AG04450 (cell line): ENCODE results near the gene ZMIZ2. TPM values are rescaled to one million over a fixed set of nuclear protein-coding genes. Genes with fewer than 3 reads are reported as not detected.

Experiments
- CTCF ChIA-PET: fragments of 300-600, 350-600 bp; formaldehyde crosslinking; extraction: SDS; loops from one replicate; lab custom pipeline; 2022; ENCODE audit warnings: antibody characterized with exemption, inconsistent platforms; lab: Charles Lee
- POLR2A ChIA-PET: fragments of 350-600 bp; formaldehyde crosslinking; extraction: SDS; loops from one replicate; lab custom pipeline; 2021; ENCODE audit warnings: antibody characterized with exemption, inconsistent platforms; lab: Yijun Ruan, JAX
- DNase-seq: peaks from one replicate; pipeline ENCODE4 v3.0.0-alpha.2; 2011; ENCODE audit warnings: low read depth, low spot score
- H3K27ac ChIP-seq: one replicate; pipeline ENCODE4 v1.5.1; 2012; ENCODE audit warnings: low read depth, low read length, control low read depth
- H3K27me3 ChIP-seq: one replicate; pipeline ENCODE4 v1.6.0; 2012; ENCODE audit warnings: low read length; ENCODE audit not compliant: control insufficient read depth, insufficient read depth
- H3K4me3 ChIP-seq: 2 replicates; pipeline ENCODE4 v1.5.1; 2011; ENCODE audit warnings: mild to moderate bottlenecking, low read depth, low read length, control low read depth
- H3K9me3 ChIP-seq: 2 replicates; pipeline ENCODE4 v1.5.1; 2012; ENCODE audit warnings: low read length; ENCODE audit not compliant: control insufficient read depth, insufficient read depth
- CTCF ChIP-seq: IDR thresholded peaks from 2 replicates; pipeline ENCODE4 v1.5.1; 2011; ENCODE audit warnings: low read depth, low read length, control low read depth, inconsistent platforms
- polyA plus RNA-seq: library from polyadenylated mRNA; depleted of rRNA; stranded (reverse); fragments of >200 nt; gene quantifications from 2 replicates; pipeline ENCODE4 v1.2.3, GENCODE V29; 2011

ZMIZ2 gene
- polyA plus RNA-seq, 1 experiment = 4.8 TPM

- no peaks in the 10 kb centered on the region; the same call in 1 of the 2 replicates for H3K9me3 ChIP-seq
- TF ChIP-seq CTCF = no peak
- H3K4me3 ChIP-seq = peak overlapping the region; percentile 89
- DNase-seq = no peak
- H3K27me3 ChIP-seq = no peaks in the 10 kb centered on the region
- H3K27ac ChIP-seq = no peak overlapping the region
- CTCF ChIA-PET = no interaction called here
- POLR2A ChIA-PET = interaction anchor here (0.8 to 2.6 kb wide), 7 partner anchors 15 to 142 kb away, joined by 3 to 8 read pairs (median 6); partner anchors contain the start of genes H2AZ2 and OGDH
Observed at GRCh38 chr7:44748948-44749731, 493 bp downstream of the ZMIZ2 start.

- CTCF ChIA-PET = no interaction called here
- POLR2A ChIA-PET = interaction anchor here (1.1 to 2.6 kb wide), 8 partner anchors 16 to 143 kb away, joined by 3 to 8 read pairs (median 5); partner anchors contain the start of genes H2AZ2 and OGDH
- no peaks in the 10 kb centered on the region; the same call in 1 of the 2 replicates for H3K9me3 ChIP-seq
- H3K4me3 ChIP-seq = peak overlapping the region; percentile 89
- no peak for DNase-seq
- H3K27ac ChIP-seq = no peak overlapping the region
- TF ChIP-seq CTCF = no peak
- no peaks in the 10 kb centered on the region for H3K27me3 ChIP-seq
Observed at GRCh38 chr7:44749992-44750391, 1.3 kb downstream of the ZMIZ2 start.

- no peak for TF ChIP-seq CTCF
- peak overlapping the region; percentile 47 for H3K27ac ChIP-seq
- H3K4me3 ChIP-seq = peak overlapping the region; percentile 89
- H3K9me3 ChIP-seq = no peaks in the 10 kb centered on the region; the same call in 1 of the 2 replicates
- no peaks in the 10 kb centered on the region for H3K27me3 ChIP-seq
- ChIA-PET POLR2A (interaction anchor here (0.6 to 2.6 kb wide), 6 partner anchors 16 to 110 kb away, joined by 3 to 8 read pairs (median 4); no protein-coding TSS in a partner anchor), CTCF (no interaction called here)
- no peak for DNase-seq
Observed at GRCh38 chr7:44750424-44750823, 1.8 kb downstream of the ZMIZ2 start.

- TF ChIP-seq CTCF = no peak
- CTCF ChIA-PET = no interaction called here
Observed at GRCh38 chr7:44750921-44751571, 2.4 kb downstream of the ZMIZ2 start.

More at GRCh38 chr7:44750921-44751571, 2.4 kb downstream of the ZMIZ2 start:
- no peak for DNase-seq
- H3K27me3 ChIP-seq = no peaks in the 10 kb centered on the region
- no peaks in the 10 kb centered on the region; the same call in 1 of the 2 replicates for H3K9me3 ChIP-seq
- POLR2A ChIA-PET = interaction anchor here (0.6 to 2.6 kb wide), 5 partner anchors 22 to 110 kb away, joined by 3 to 8 read pairs (median 4); no protein-coding TSS in a partner anchor
- H3K27ac ChIP-seq = peak overlapping the region; percentile 47
- peak overlapping the region; percentile 15; the same call in 1 of the 2 replicates for H3K4me3 ChIP-seq
